Esophagus squamous epithelium (tissue), 5 donors: ENCODE measurements around the gene TSR3. TPM values are rescaled to one million over a fixed set of nuclear protein-coding genes. Genes with fewer than 3 reads are reported as not detected.

ENCODE experiments used
- DNase-seq: peaks from one replicate; lab custom pipeline; 2025; lab: John Stamatoyannopoulos, UW
- H3K27ac ChIP-seq, 4 donors: fragments of 200-600 bp; sonication (generic); one replicate each; pipeline ENCODE4 v1.5.1; 2016 to 2019; ENCODE audit warnings: mild to moderate bottlenecking in 1 of 4
- H3K27me3 ChIP-seq, 4 donors: fragments of 200-600 bp; sonication (generic); 1 replicate in 3 of 4; 2 replicates in 1 of 4; pipeline versions ENCODE4 v1.5.1 to v1.6.0; 2017 to 2021; ENCODE audit warnings: antibody characterized with exemption in 1 of 4
- H3K36me3 ChIP-seq, 3 donors: fragments of 200-600 bp; sonication (generic); one replicate each; pipeline ENCODE4 v1.5.1; 2016 to 2019
- H3K4me1 ChIP-seq, 3 donors: fragments of 200-600 bp; sonication (generic); one replicate each; pipeline ENCODE4 v1.5.1; 2017 to 2019
- H3K4me3 ChIP-seq, 4 donors: fragments of 200-600 bp; sonication (generic); 1 replicate in 3 of 4; 2 replicates in 1 of 4; pipeline ENCODE4 v1.5.1; 2016 to 2019; ENCODE audit warnings: mild to moderate bottlenecking in 2 of 4, moderate library complexity in 1 of 4
- H3K9me3 ChIP-seq, 3 donors: fragments of 200-600 bp; sonication (generic); one replicate each; pipeline ENCODE4 v1.5.1; 2016 to 2019
- CTCF ChIP-seq, 6 experiments: fragments of 450-650 bp in 4 of 6; fragments of 200-600 bp in 2 of 6; sonication (generic) in 2 of 6; IDR thresholded peaks; one replicate each; pipeline ENCODE4 v1.5.1; 2016 to 2019; ENCODE audit warnings: antibody characterized with exemption in 6 of 6, mild to moderate bottlenecking in 4 of 6, moderate library complexity in 4 of 6
- POLR2A ChIP-seq, 4 donors: fragments of 450-650 bp; IDR thresholded peaks; one replicate each; pipeline ENCODE4 v1.6.1; 2017; ENCODE audit warnings: antibody characterized with exemption in 4 of 4, mild to moderate bottlenecking in 4 of 4, moderate library complexity in 3 of 4
- WGBS, 2 donors: methylation state at CpG; one replicate each; pipeline ENCODE4 v1.1.5; 2018; 5-methylcytosine and 5-hydroxymethylcytosine counted together
- intact Hi-C: fragments of 100-400 bp; cut with DNase I; formaldehyde crosslinking; loops from one replicate; pipeline ENCODE4 v1.15.0; 2022
- total RNA-seq, 4 donors: library from RNA; depleted of rRNA; stranded (reverse); fragments of >200 nt; gene quantifications; one replicate each; pipeline ENCODE4 v1.1.0, GENCODE V29; 2016
- donor health status: DM: yes; HTN: yes; CAD: no.

The TSR3 gene
- total RNA-seq, 4 donors from 2014 or later = 57.6 to 87.4 (median 70.5) TPM

GRCh38 chr16:1314399-1315068, 37.1 kb downstream of the TSR3 start:
- no peak for TF ChIP-seq POLR2A (IDR thresholded peaks at IDR 0.05)
- no peak for TF ChIP-seq CTCF (IDR thresholded peaks at IDR 0.05)

GRCh38 chr16:1313721-1314369, 37.8 kb downstream of the TSR3 start:
- Histone ChIP-seq H3K4me3 (no peak overlapping the region), H3K9me3 (no peaks in the 10 kb centered on the region), H3K4me1 (peaks cover 24 to 52% (median 36%) of the 10 kb centered on the region in 3 donors), H3K27ac (no peak overlapping the region), H3K36me3 (peaks cover 48 to 66% (median 54%) of the 10 kb centered on the region in 3 donors), H3K27me3 (no peaks in the 10 kb centered on the region)
- 89 to 90% methylated on average over 2 to 14 of the region's 38 CpGs for WGBS, 2 donors
- TF ChIP-seq CTCF (IDR thresholded peaks at IDR 0.05) = no peak
- TF ChIP-seq POLR2A (IDR thresholded peaks at IDR 0.05) = no peak
- no peak for DNase-seq
- intact Hi-C loops = no loop called here

More at GRCh38 chr16:1314399-1315068, 37.1 kb downstream of the TSR3 start:
- Histone ChIP-seq H3K36me3 (peaks cover 54 to 73% (median 61%) of the 10 kb centered on the region in 3 donors), H3K9me3 (no peaks in the 10 kb centered on the region), H3K27ac (no peak overlapping the region), H3K4me3 (no peak overlapping the region), H3K27me3 (no peaks in the 10 kb centered on the region), H3K4me1 (peaks cover 24 to 52% (median 36%) of the 10 kb centered on the region in 3 donors)
- no peak for DNase-seq
- 77 to 83% methylated on average over 4 to 7 of the region's 28 CpGs for WGBS, 2 donors
- intact Hi-C loops = no loop called here

- intact Hi-C loops = no loop called here
- no peak for DNase-seq
- H3K27me3 ChIP-seq = no peaks in the 10 kb centered on the region
- H3K4me3 ChIP-seq = no peak overlapping the region
- peaks cover 40 to 56% (median 44%) of the 10 kb centered on the region in 3 donors for H3K36me3 ChIP-seq
- no peak overlapping the region for H3K27ac ChIP-seq
- H3K9me3 ChIP-seq = no peaks in the 10 kb centered on the region
- 90 to 100% methylated on average over 1 to 2 of the region's 15 CpGs for WGBS, 2 donors
- peaks cover 24 to 60% (median 36%) of the 10 kb centered on the region in 3 donors for H3K4me1 ChIP-seq
- TF ChIP-seq POLR2A (IDR thresholded peaks at IDR 0.05) (no peak), CTCF (IDR thresholded peaks at IDR 0.05) (no peak)
Measured at GRCh38 chr16:1312903-1313302, 38.8 kb downstream of the TSR3 start.

GRCh38 chr16:1312467-1312816, 39.2 kb downstream of the TSR3 start:
- intact Hi-C loops = no loop called here
- peaks cover 24 to 62% (median 36%) of the 10 kb centered on the region in 3 donors for H3K4me1 ChIP-seq
- no peak for DNase-seq
- H3K27ac ChIP-seq = peak overlapping the region in 3 of 4 donors; percentile 77 to 99 (median 99)
- peak overlapping the region in 2 of 4 donors; percentile 85 to 93 for H3K4me3 ChIP-seq
- TF ChIP-seq POLR2A (IDR thresholded peaks at IDR 0.05) (no peak), CTCF (IDR thresholded peaks at IDR 0.05) (no peak)
- WGBS, 2 donors = 81 to 90% methylated on average over 2 to 12 of the region's 16 CpGs
- peaks cover 37 to 52% (median 40%) of the 10 kb centered on the region in 3 donors for H3K36me3 ChIP-seq
- no peaks in the 10 kb centered on the region for H3K9me3 ChIP-seq
- H3K27me3 ChIP-seq = no peaks in the 10 kb centered on the region
